WTC11 (cell line): ENCODE results near the gene PMEPA1. TPM values are rescaled to one million over a fixed set of nuclear protein-coding genes. Genes with fewer than 3 reads are reported as not detected.

ENCODE experiments used
- ATAC-seq: fragments of 200-7000 bp; cut with Tn5 transposase; 2 replicates; pipeline ENCODE4 v1.10.0; 2021; ENCODE audit warnings: mild to moderate bottlenecking, moderate library complexity
- CTCF ChIA-PET: fragments of 300-600 bp; sonication (Branson Sonifier 250); formaldehyde crosslinking; loops from one replicate; lab custom pipeline; 2021; ENCODE audit warnings: antibody characterized with exemption; lab: Charles Lee
- POLR2A ChIA-PET: fragments of 350-600 bp; sonication (Branson Sonifier 250); formaldehyde crosslinking; loops from one replicate; lab custom pipeline; 2021; ENCODE audit warnings: antibody characterized with exemption; lab: Charles Lee
- DNase-seq: peaks from one replicate; pipeline ENCODE4 v3.0.0; 2021; ENCODE audit warnings: low spot score
- H3K27ac Mint-ChIP-seq: 2 replicates; pipeline ENCODE4 v1.8.0; 2021; ENCODE audit warnings: mixed read lengths
- H3K27me3 Mint-ChIP-seq: 2 replicates; pipeline ENCODE4 v1.8.0; 2021; ENCODE audit warnings: low read depth, mild to moderate bottlenecking, moderate library complexity, mixed read lengths
- H3K36me3 Mint-ChIP-seq: 2 replicates; pipeline ENCODE4 v1.8.0; 2021; ENCODE audit warnings: mixed read lengths
- H3K4me1 Mint-ChIP-seq: 2 replicates; pipeline ENCODE4 v1.8.0; 2022; ENCODE audit warnings: mixed read lengths
- H3K4me3 Mint-ChIP-seq: 2 replicates; pipeline ENCODE4 v1.8.0; 2021; ENCODE audit warnings: mild to moderate bottlenecking, moderate library complexity, mixed read lengths
- H3K9me3 Mint-ChIP-seq: 2 replicates; pipeline ENCODE4 v1.8.0; 2021; ENCODE audit warnings: mixed read lengths
- AFF4 ChIP-seq: sonication (generic); formaldehyde crosslinking; IDR thresholded peaks from 2 replicates; pipeline ENCODE4 v1.8.1; 2023; ENCODE audit warnings: mild to moderate bottlenecking, missing genetic modification reagents, borderline replicate concordance
- ARID4B ChIP-seq: sonication (generic); formaldehyde crosslinking; IDR thresholded peaks from 2 replicates; pipeline ENCODE4 v1.8.0; 2023; ENCODE audit warnings: missing genetic modification reagents, mild to moderate bottlenecking, borderline replicate concordance
- CREM ChIP-seq: sonication (generic); formaldehyde crosslinking; IDR thresholded peaks from 2 replicates; pipeline ENCODE4 v1.8.1; 2022; ENCODE audit warnings: mild to moderate bottlenecking, missing genetic modification reagents, moderate library complexity
- ELF4 ChIP-seq: sonication (generic); formaldehyde crosslinking; IDR thresholded peaks from 2 replicates; pipeline ENCODE4 v1.8.1; 2022; ENCODE audit warnings: low read depth, mild to moderate bottlenecking, moderate library complexity, missing genetic modification reagents
- GTF2I ChIP-seq: fragments of 250-450 bp; sonication (Bioruptor Pico); conservative IDR thresholded peaks from 2 replicates; pipeline ENCODE4 v1.4.0; 2021; ENCODE audit warnings: mild to moderate bottlenecking
- JAZF1 ChIP-seq: fragments of 250-450 bp; sonication (Bioruptor Pico); IDR thresholded peaks from 2 replicates; pipeline ENCODE4 v1.9.0; 2021; ENCODE audit warnings: moderate library complexity, mild to moderate bottlenecking, inconsistent platforms
- JUN ChIP-seq: sonication (generic); formaldehyde crosslinking; IDR thresholded peaks from 2 replicates; pipeline ENCODE4 v1.8.0; 2023; ENCODE audit warnings: mild to moderate bottlenecking, missing genetic modification reagents
- KAT7 ChIP-seq: sonication (generic); formaldehyde crosslinking; IDR thresholded peaks from 2 replicates; pipeline ENCODE4 v1.8.1; 2023; ENCODE audit warnings: missing genetic modification reagents, mild to moderate bottlenecking, borderline replicate concordance
- MXD4 ChIP-seq: fragments of 250-450 bp; sonication (Bioruptor Pico); IDR thresholded peaks from 2 replicates; pipeline ENCODE4 v1.8.0; 2021; ENCODE audit warnings: mild to moderate bottlenecking, moderate library complexity, borderline replicate concordance
- NR3C1 ChIP-seq: sonication (generic); formaldehyde crosslinking; conservative IDR thresholded peaks from 2 replicates; pipeline ENCODE4 v1.8.1; 2023; ENCODE audit warnings: low read depth, mild to moderate bottlenecking, missing genetic modification reagents
- RORB ChIP-seq: fragments of 250-450 bp; sonication (Bioruptor Pico); IDR thresholded peaks from 2 replicates; pipeline ENCODE4 v1.9.0; 2021; ENCODE audit warnings: mild to moderate bottlenecking
- SP1 ChIP-seq: sonication (generic); formaldehyde crosslinking; conservative IDR thresholded peaks from 2 replicates; pipeline ENCODE4 v1.8.1; 2022; ENCODE audit warnings: missing genetic modification reagents
- TCF7 ChIP-seq: sonication (generic); formaldehyde crosslinking; IDR thresholded peaks from 2 replicates; pipeline ENCODE4 v1.8.0; 2022; ENCODE audit warnings: mild to moderate bottlenecking, low read depth, missing genetic modification reagents, moderate library complexity
- USF2 ChIP-seq: sonication (generic); formaldehyde crosslinking; IDR thresholded peaks from 2 replicates; pipeline ENCODE4 v1.8.1; 2023; ENCODE audit warnings: mild to moderate bottlenecking, missing genetic modification reagents, moderate library complexity
- ZNF396 ChIP-seq: fragments of 250-450 bp; sonication (Bioruptor Pico); IDR thresholded peaks from 2 replicates; pipeline ENCODE4 v1.8.0; 2021; ENCODE audit warnings: mild to moderate bottlenecking, moderate library complexity, borderline replicate concordance
- total RNA-seq: library from RNA; stranded (reverse); gene quantifications from 3 replicates; pipeline ENCODE4 v1.2.3, GENCODE V29; 2021
- TF ChIP-seq, protein P1 (sequence below): fragments of 250-450 bp; sonication (Bioruptor Pico); IDR thresholded peaks from 2 replicates; pipeline ENCODE4 v1.8.0; 2021; ENCODE audit warnings: mild to moderate bottlenecking

The PMEPA1 gene
- total RNA-seq, 1 experiment from 2014 or later: 40.6 TPM

DNA sequence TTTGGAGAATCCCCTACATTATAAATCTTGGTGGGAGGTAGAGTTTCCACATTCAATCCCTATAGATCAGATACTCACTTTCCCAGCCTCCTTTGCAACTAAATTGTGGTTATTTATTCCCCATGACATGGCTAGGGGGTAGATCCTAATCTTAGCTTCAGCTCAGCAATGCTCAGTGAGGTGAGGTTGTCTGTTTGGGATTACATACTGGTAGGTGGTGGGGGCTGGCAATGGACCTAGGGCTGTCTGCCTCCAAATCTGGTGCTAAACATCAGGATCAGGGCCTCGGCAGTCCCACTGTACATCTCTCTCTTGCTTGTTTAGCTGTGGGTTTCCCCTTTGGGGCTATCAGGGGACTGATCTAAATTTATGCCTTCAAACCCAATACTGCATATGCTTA lies 45.8 kb upstream of the PMEPA1 start:
- no peak overlapping the region for H3K4me3 Mint-ChIP-seq
- peaks cover 15% of the 10 kb centered on the region for H3K4me1 Mint-ChIP-seq

GRCh38 chr20:57754190-57754589 lies 44.4 kb upstream of the PMEPA1 start:
- ChIA-PET POLR2A (no interaction called here), CTCF (interaction anchor here (1.1 kb wide), 1 partner anchor 9 kb away, joined by 4 read pairs; no protein-coding TSS in a partner anchor)
- DNase-seq (no peak), ATAC-seq (no peak)
- Mint-ChIP-seq H3K27me3 (no peaks in the 10 kb centered on the region; the same call in 1 of the 2 replicates), H3K9me3 (peaks cover 3% of the 10 kb centered on the region; the same call in 1 of the 2 replicates), H3K36me3 (no peaks in the 10 kb centered on the region; the same call in 1 of the 2 replicates), H3K4me3 (no peak overlapping the region), H3K4me1 (peaks cover 11% of the 10 kb centered on the region), H3K27ac (no peak overlapping the region)
- TF ChIP-seq USF2 (CRISPR knock-in tag) (no peak), TCF7 (CRISPR knock-in tag) (no peak), GTF2I (CRISPR knock-in tag) (no peak), KAT7 (no peak), ZNF396 (CRISPR knock-in tag) (no peak), RORB (CRISPR knock-in tag) (no peak), CREM (CRISPR knock-in tag) (no peak), NR3C1 (no peak), JAZF1 (CRISPR knock-in tag) (no peak), ARID4B (no peak)
- TF ChIP-seq, protein P1, sequence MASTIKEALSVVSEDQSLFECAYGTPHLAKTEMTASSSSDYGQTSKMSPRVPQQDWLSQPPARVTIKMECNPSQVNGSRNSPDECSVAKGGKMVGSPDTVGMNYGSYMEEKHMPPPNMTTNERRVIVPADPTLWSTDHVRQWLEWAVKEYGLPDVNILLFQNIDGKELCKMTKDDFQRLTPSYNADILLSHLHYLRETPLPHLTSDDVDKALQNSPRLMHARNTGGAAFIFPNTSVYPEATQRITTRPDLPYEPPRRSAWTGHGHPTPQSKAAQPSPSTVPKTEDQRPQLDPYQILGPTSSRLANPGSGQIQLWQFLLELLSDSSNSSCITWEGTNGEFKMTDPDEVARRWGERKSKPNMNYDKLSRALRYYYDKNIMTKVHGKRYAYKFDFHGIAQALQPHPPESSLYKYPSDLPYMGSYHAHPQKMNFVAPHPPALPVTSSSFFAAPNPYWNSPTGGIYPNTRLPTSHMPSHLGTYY (CRISPR knock-in tag): no peak

More for the DNA sequence above, 45.8 kb upstream of the PMEPA1 start:
- no peak for DNase-seq
- Mint-ChIP-seq H3K27ac (no peak overlapping the region), H3K9me3 (peaks cover 10% of the 10 kb centered on the region), H3K36me3 (no peaks in the 10 kb centered on the region; the same call in 1 of the 2 replicates), H3K27me3 (peaks cover 2% of the 10 kb centered on the region)
- no peak for ATAC-seq
- CTCF ChIA-PET: no interaction called here
- POLR2A ChIA-PET: no interaction called here
- TF ChIP-seq SP1 (CRISPR knock-in tag) (no peak), RORB (CRISPR knock-in tag) (no peak), JUN (no peak), MXD4 (CRISPR knock-in tag) (no peak), AFF4 (CRISPR knock-in tag) (no peak), ELF4 (CRISPR knock-in tag) (no peak), TCF7 (CRISPR knock-in tag) (no peak)
- TF ChIP-seq, protein P1 (CRISPR knock-in tag): no peak
